H9 (cell line): ENCODE measurements around the gene PLXNA2. TPM values are rescaled to one million over a fixed set of nuclear protein-coding genes. Genes with fewer than 3 reads are reported as not detected.

Experiments used
- DNase-seq: peaks from one replicate; pipeline ENCODE4 v3.0.0-alpha.2; 2017
- H2AFZ ChIP-seq: one replicate; pipeline ENCODE4 v1.6.1; 2013; ENCODE audit warnings: mild to moderate bottlenecking, low read length, control low read depth, moderate library complexity
- H2AK5ac ChIP-seq: 2 replicates; pipeline ENCODE4 v1.6.1; 2013; ENCODE audit warnings: low read length, control low read depth, mixed read lengths; ENCODE audit not compliant: insufficient read length
- H2BK120ac ChIP-seq: one replicate; pipeline ENCODE4 v1.6.1; 2013; ENCODE audit warnings: low read depth, mild to moderate bottlenecking, low read length, control low read depth, inconsistent platforms; ENCODE audit not compliant: poor library complexity, severe bottlenecking
- H2BK12ac ChIP-seq: 2 replicates; pipeline ENCODE4 v1.6.1; 2013; ENCODE audit warnings: low read length, control low read depth, mixed read lengths, low read depth; ENCODE audit not compliant: insufficient read length
- H2BK15ac ChIP-seq: 2 replicates; pipeline ENCODE4 v1.6.1; 2013; ENCODE audit warnings: low read depth, low read length, control low read depth
- H2BK20ac ChIP-seq: one replicate; pipeline ENCODE4 v1.6.1; 2013; ENCODE audit warnings: low read depth, mild to moderate bottlenecking, low read length, control low read depth, inconsistent platforms; ENCODE audit not compliant: poor library complexity, severe bottlenecking
- H2BK5ac ChIP-seq: 2 replicates; pipeline ENCODE4 v1.6.1; 2013; ENCODE audit warnings: low read length, control low read depth, mixed read lengths; ENCODE audit not compliant: insufficient read length
- H3K14ac ChIP-seq: 2 replicates; pipeline ENCODE4 v1.6.1; 2013; ENCODE audit warnings: low read length, control low read depth; ENCODE audit not compliant: insufficient read depth
- H3K18ac ChIP-seq: 2 replicates; pipeline ENCODE4 v1.6.1; 2013; ENCODE audit warnings: low read depth, mild to moderate bottlenecking, mixed read lengths, low read length, control low read depth; ENCODE audit not compliant: insufficient read length
- H3K23ac ChIP-seq: 2 replicates; pipeline ENCODE4 v1.6.1; 2013; ENCODE audit warnings: low read length, control low read depth, mixed read lengths, low read depth; ENCODE audit not compliant: insufficient read length
- H3K23me2 ChIP-seq: 2 replicates; pipeline ENCODE4 v1.6.1; 2013; ENCODE audit warnings: low read depth, mild to moderate bottlenecking, mixed read lengths, low read length, control low read depth; ENCODE audit not compliant: insufficient read length, poor library complexity, severe bottlenecking
- H3K27ac ChIP-seq: 2 replicates; pipeline ENCODE4 v1.5.1; 2013; ENCODE audit warnings: low read length, control low read depth, mixed read lengths, low read depth; ENCODE audit not compliant: insufficient read length
- H3K27me3 ChIP-seq: 2 replicates; pipeline ENCODE4 v1.6.1; 2013; ENCODE audit warnings: low read length, control low read depth, inconsistent platforms; ENCODE audit not compliant: insufficient read depth
- H3K4ac ChIP-seq: 2 replicates; pipeline ENCODE4 v1.6.1; 2013; ENCODE audit warnings: low read depth, mild to moderate bottlenecking, control low read depth, inconsistent platforms, low read length, moderate library complexity
- H3K4me1 ChIP-seq: 2 replicates; pipeline ENCODE4 v1.6.1; 2013; ENCODE audit warnings: low read length, control low read depth, inconsistent platforms; ENCODE audit not compliant: insufficient read depth
- H3K4me2 ChIP-seq: 2 replicates; pipeline ENCODE4 v1.6.1; 2013; ENCODE audit warnings: low read length, control low read depth, mixed read lengths; ENCODE audit not compliant: insufficient read length, insufficient read depth
- H3K56ac ChIP-seq: 2 replicates; pipeline ENCODE4 v1.6.1; 2013; ENCODE audit warnings: low read depth, mild to moderate bottlenecking, mixed read lengths, low read length, control low read depth; ENCODE audit not compliant: insufficient read length
- H3K79me1 ChIP-seq: 2 replicates; pipeline ENCODE4 v1.6.1; 2013; ENCODE audit warnings: low read depth, mild to moderate bottlenecking, moderate library complexity, low read length, control low read depth, inconsistent platforms; ENCODE audit not compliant: insufficient read depth, poor library complexity, severe bottlenecking
- H3K79me2 ChIP-seq: 2 replicates; pipeline ENCODE4 v1.6.1; 2013; ENCODE audit warnings: low read length, control low read depth, inconsistent platforms; ENCODE audit not compliant: insufficient read depth
- H3K9ac ChIP-seq: 2 replicates; pipeline ENCODE4 v1.6.1; 2013; ENCODE audit warnings: low read length, control low read depth, mixed read lengths; ENCODE audit not compliant: insufficient read length; ENCODE audit errors: extremely low read depth
- H3K9me3 ChIP-seq: one replicate; pipeline ENCODE4 v1.6.1; 2013; ENCODE audit warnings: low read depth, low read length, inconsistent platforms; ENCODE audit not compliant: control insufficient read depth
- H3T11ph ChIP-seq: one replicate; pipeline ENCODE4 v1.6.1; 2013; ENCODE audit warnings: mild to moderate bottlenecking, low read length, control low read depth, inconsistent platforms
- H4K20me1 ChIP-seq: one replicate; pipeline ENCODE4 v1.6.1; 2013; ENCODE audit not compliant: control insufficient read depth, insufficient read length, insufficient read depth
- H4K5ac ChIP-seq: 2 replicates; pipeline ENCODE4 v1.6.1; 2013; ENCODE audit warnings: low read depth, mild to moderate bottlenecking, mixed read lengths, low read length, control low read depth; ENCODE audit not compliant: insufficient read length
- H4K8ac ChIP-seq: replicated peaks from 2 replicates; pipeline ENCODE4 v1.6.1; 2013; ENCODE audit warnings: low read length, control low read depth, mixed read lengths, low read depth; ENCODE audit not compliant: insufficient read length
- H4K91ac ChIP-seq: 2 replicates; pipeline ENCODE4 v1.6.1; 2013; ENCODE audit warnings: low read depth, mild to moderate bottlenecking, moderate library complexity, mixed read lengths, low read length, control low read depth; ENCODE audit not compliant: insufficient read length
- H3K27ac Mint-ChIP-seq, 3 experiments: 2 replicates in 2 of 3; 3 replicates in 1 of 3; pipeline ENCODE4 v1.8.0; 2020 to 2021; ENCODE audit warnings: mixed read lengths in 3 of 3, mild to moderate bottlenecking in 1 of 3, moderate library complexity in 1 of 3
- H3K27me3 Mint-ChIP-seq: 2 replicates; pipeline ENCODE4 v1.8.0; 2021; ENCODE audit warnings: low read depth, mild to moderate bottlenecking, moderate library complexity, mixed read lengths
- H3K36me3 Mint-ChIP-seq, 3 experiments: 2 replicates in 2 of 3; 3 replicates in 1 of 3; pipeline ENCODE4 v1.8.0; 2020 to 2021; ENCODE audit warnings: low read depth in 3 of 3, mixed read lengths in 3 of 3; ENCODE audit not compliant: insufficient read depth in 1 of 3
- H3K4me1 Mint-ChIP-seq, 2 experiments: 2 replicates each; pipeline ENCODE4 v1.8.0; 2020; ENCODE audit warnings: mixed read lengths in 2 of 2
- H3K4me3 Mint-ChIP-seq, 2 experiments: 2 replicates in 1 of 2; 3 replicates in 1 of 2; pipeline ENCODE4 v1.8.0; 2020 to 2021; ENCODE audit warnings: mild to moderate bottlenecking in 2 of 2, mixed read lengths in 2 of 2, moderate library complexity in 1 of 2
- H3K9me3 Mint-ChIP-seq, 2 experiments: 2 replicates in 1 of 2; 3 replicates in 1 of 2; pipeline ENCODE4 v1.8.0; 2020; ENCODE audit warnings: mild to moderate bottlenecking in 2 of 2, mixed read lengths in 2 of 2, moderate library complexity in 1 of 2
- WGBS: extraction: QIAGEN DNeasy Blood & Tissue Kit; methylation state at CpG from one replicate; pipeline ENCODE4 v1.1.7; 2013; ENCODE audit warnings: missing lambda C conversion rate, low lambda C conversion rate, mixed read lengths; ENCODE audit not compliant: insufficient read length; ENCODE audit errors: extremely low coverage; 5-methylcytosine and 5-hydroxymethylcytosine counted together
- total RNA-seq: library from RNA; stranded (reverse); gene quantifications from 2 replicates; pipeline ENCODE4 v1.2.1, GENCODE V29; 2021
- TF ChIP-seq, protein P1 (sequence below): fragments of 200-600 bp; sonication (generic); conservative IDR thresholded peaks from 3 replicates; pipeline ENCODE4 v1.8.0; 2021; ENCODE audit warnings: antibody characterized with exemption, mild to moderate bottlenecking

The PLXNA2 gene
- total RNA-seq, 1 experiment from 2014 or later: 0.57 TPM

DNA sequence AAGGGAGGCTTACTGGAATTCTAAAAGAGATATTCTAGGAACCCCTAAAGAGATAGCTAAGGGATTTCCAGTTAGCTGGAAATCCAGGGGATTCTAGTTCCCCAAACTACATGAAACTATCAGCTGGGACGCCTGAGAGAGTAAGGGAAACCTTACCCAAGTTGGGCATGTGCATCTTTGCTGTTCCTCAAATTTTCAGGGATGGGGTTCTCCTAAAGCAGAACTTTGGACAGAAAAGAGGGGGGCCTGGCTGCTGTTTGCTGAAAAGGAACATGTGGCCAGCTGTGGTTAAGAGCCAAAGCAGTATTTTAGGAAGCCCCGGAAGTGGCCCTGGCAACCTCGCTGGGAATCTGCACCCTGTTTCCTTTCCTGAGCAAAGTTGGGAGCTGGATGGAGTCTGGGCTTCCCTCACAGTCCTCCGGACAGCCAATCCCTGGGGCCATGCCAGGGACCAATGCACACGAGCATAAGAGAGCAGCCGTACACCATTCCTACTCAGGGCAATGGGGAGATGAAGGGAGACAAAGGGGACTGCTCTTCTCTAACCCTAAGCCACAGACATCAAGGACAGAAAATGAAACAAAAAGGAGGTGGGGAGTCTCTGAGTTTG, 154.3 kb downstream of the PLXNA2 start:
- Histone ChIP-seq H3K9me3 (no peaks in the 10 kb centered on the region), H3K56ac (no peak overlapping the region), H3K23ac (no peak overlapping the region), H4K8ac (no peak overlapping the region), H3K18ac (no peak overlapping the region), H3T11ph (no peak overlapping the region), H3K9ac (no peak overlapping the region), H3K4ac (no peak overlapping the region), H4K5ac (no peak overlapping the region), H4K91ac (no peak overlapping the region), H2BK12ac (no peak overlapping the region), H3K4me2 (no peak overlapping the region), H3K27me3 (no peaks in the 10 kb centered on the region), H3K14ac (no peak overlapping the region), H3K79me1 (no peaks in the 10 kb centered on the region), H2AK5ac (no peak overlapping the region), H3K4me1 (no peaks in the 10 kb centered on the region), H3K79me2 (no peaks in the 10 kb centered on the region), H2BK15ac (no peak overlapping the region), H2BK120ac (no peak overlapping the region), H2BK5ac (no peak overlapping the region), H4K20me1 (no peaks in the 10 kb centered on the region), H3K23me2 (no peaks in the 10 kb centered on the region), H2AFZ (no peak overlapping the region), H2BK20ac (no peak overlapping the region), H3K27ac (no peak overlapping the region)
- H3K27me3 Mint-ChIP-seq: peaks cover 3% of the 10 kb centered on the region; the same call in 1 of the 2 replicates
- H3K27ac Mint-ChIP-seq: no peak overlapping the region; a peak in 1 of 7 replicates
- no peaks in the 10 kb centered on the region for H3K9me3 Mint-ChIP-seq
- H3K4me3 Mint-ChIP-seq: no peak overlapping the region
- TF ChIP-seq, protein P1, sequence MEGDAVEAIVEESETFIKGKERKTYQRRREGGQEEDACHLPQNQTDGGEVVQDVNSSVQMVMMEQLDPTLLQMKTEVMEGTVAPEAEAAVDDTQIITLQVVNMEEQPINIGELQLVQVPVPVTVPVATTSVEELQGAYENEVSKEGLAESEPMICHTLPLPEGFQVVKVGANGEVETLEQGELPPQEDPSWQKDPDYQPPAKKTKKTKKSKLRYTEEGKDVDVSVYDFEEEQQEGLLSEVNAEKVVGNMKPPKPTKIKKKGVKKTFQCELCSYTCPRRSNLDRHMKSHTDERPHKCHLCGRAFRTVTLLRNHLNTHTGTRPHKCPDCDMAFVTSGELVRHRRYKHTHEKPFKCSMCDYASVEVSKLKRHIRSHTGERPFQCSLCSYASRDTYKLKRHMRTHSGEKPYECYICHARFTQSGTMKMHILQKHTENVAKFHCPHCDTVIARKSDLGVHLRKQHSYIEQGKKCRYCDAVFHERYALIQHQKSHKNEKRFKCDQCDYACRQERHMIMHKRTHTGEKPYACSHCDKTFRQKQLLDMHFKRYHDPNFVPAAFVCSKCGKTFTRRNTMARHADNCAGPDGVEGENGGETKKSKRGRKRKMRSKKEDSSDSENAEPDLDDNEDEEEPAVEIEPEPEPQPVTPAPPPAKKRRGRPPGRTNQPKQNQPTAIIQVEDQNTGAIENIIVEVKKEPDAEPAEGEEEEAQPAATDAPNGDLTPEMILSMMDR: no peak
- no CpG with 5 or more reads among the region's 6 CpGs for WGBS
- no peak for DNase-seq
- H3K36me3 Mint-ChIP-seq: no peaks in the 10 kb centered on the region
- H3K4me1 Mint-ChIP-seq: peaks cover 12 to 19% of the 10 kb centered on the region in 2 experiments
